HepG2 (cell line): ENCODE data around the gene PRIM2. TPM values are rescaled to one million over a fixed set of nuclear protein-coding genes. Genes with fewer than 3 reads are reported as not detected.

Experiments
- ATAC-seq: fragments of 200-7000 bp; cut with Tn5 transposase; 3 replicates; pipeline ENCODE4 v1.9.1; 2020; ENCODE audit warnings: mild to moderate bottlenecking, moderate library complexity
- BruUV-seq: library from RNA; stranded (reverse); fragments of 400-500 nt; replicated peaks from 2 replicates; lab custom pipeline; 2021; lab: Mats Ljungman, UMichigan
- CTCF ChIA-PET: fragments of 300-600 bp; formaldehyde crosslinking; extraction: SDS; loops from one replicate; lab custom pipeline; 2021; ENCODE audit warnings: low total read pairs, inconsistent platforms, low intra/inter-chr PET ratio; lab: Yijun Ruan, JAX
- POLR2A ChIA-PET: fragments of 350-600 bp; sonication (Branson Sonifier 250); formaldehyde crosslinking; loops from one replicate; lab custom pipeline; 2020; ENCODE audit warnings: antibody characterized with exemption, inconsistent platforms; lab: Yijun Ruan, JAX
- DNase-seq: peaks from one replicate; pipeline ENCODE4 v3.0.0-alpha.2; 2015; ENCODE audit warnings: low spot score
- FAIRE-seq: peaks from 3 replicates; lab custom pipeline; 2011; peaks lifted over from hg19 to GRCh38; lab: Jason Lieb, UNC
- H2AFZ ChIP-seq: one replicate; pipeline ENCODE4 v1.6.1; 2011; ENCODE audit warnings: low read length, inconsistent platforms
- H3K27ac ChIP-seq: fragments of 300-600 bp; 3 replicates; pipeline ENCODE4 v1.8.0; 2011; ENCODE audit warnings: mixed run types, mild to moderate bottlenecking, mixed read lengths, low read length, inconsistent platforms; ENCODE audit not compliant: insufficient read depth; ENCODE audit errors: extremely low read length
- H3K27me3 ChIP-seq, 2 experiments: fragments of 200-600 bp in 1 of 2; 2 replicates in 1 of 2; 3 replicates in 1 of 2; pipeline versions ENCODE4 v1.6.0 to v1.8.0; 2011; ENCODE audit warnings: low read length in 2 of 2, mild to moderate bottlenecking in 2 of 2, moderate library complexity in 2 of 2, inconsistent platforms in 1 of 2; ENCODE audit not compliant: insufficient read depth in 2 of 2, control insufficient read depth in 1 of 2
- H3K36me3 ChIP-seq, 2 experiments: fragments of 200-600 bp in 1 of 2; replicated peaks in 1 of 2; 2 replicates in 1 of 2; 3 replicates in 1 of 2; pipeline versions ENCODE4 v1.5.1 to v1.8.0; 2011; ENCODE audit warnings: low read length in 2 of 2, inconsistent platforms in 1 of 2; ENCODE audit not compliant: insufficient read depth in 2 of 2, control insufficient read depth in 1 of 2
- H3K4me1 ChIP-seq: 2 replicates; pipeline ENCODE4 v1.5.1; 2012; ENCODE audit warnings: low read length, inconsistent platforms; ENCODE audit not compliant: insufficient read depth
- H3K4me2 ChIP-seq: 2 replicates; pipeline ENCODE4 v1.6.0; 2011; ENCODE audit warnings: low read depth, low read length, inconsistent platforms
- H3K4me3 ChIP-seq, 3 experiments: fragments of 200-600 bp in 1 of 3; sonication (generic), shearing (Covaris generic) in 1 of 3; replicated peaks in 1 of 3; 2 replicates each; pipeline ENCODE4 v1.5.1; 2011 to 2016; ENCODE audit warnings: low read length in 3 of 3, inconsistent platforms in 2 of 3, low read depth in 2 of 3, mild to moderate bottlenecking in 2 of 3, control low read depth in 1 of 3, mixed read lengths in 1 of 3; ENCODE audit not compliant: insufficient read depth in 1 of 3
- H3K79me2 ChIP-seq: one replicate; pipeline ENCODE4 v1.6.1; 2011; ENCODE audit warnings: low read length, inconsistent platforms; ENCODE audit not compliant: insufficient read depth
- H3K9ac ChIP-seq: 2 replicates; pipeline ENCODE4 v1.6.0; 2011; ENCODE audit warnings: mild to moderate bottlenecking, low read depth, low read length, inconsistent platforms; ENCODE audit not compliant: insufficient read depth
- H3K9me3 ChIP-seq: 2 replicates; pipeline ENCODE4 v1.5.1; 2012; ENCODE audit warnings: mild to moderate bottlenecking, low read length
- H4K20me1 ChIP-seq: 2 replicates; pipeline ENCODE4 v1.6.0; 2011; ENCODE audit warnings: inconsistent platforms, mild to moderate bottlenecking, low read length, moderate library complexity; ENCODE audit not compliant: insufficient read depth
- BRD4 ChIP-seq: sonication (generic); formaldehyde crosslinking; IDR thresholded peaks from 2 replicates; pipeline ENCODE4 v1.4.0; 2020; ENCODE audit warnings: missing genetic modification reagents
- HNRNPK ChIP-seq: fragments of 200-400 bp; formaldehyde crosslinking; IDR thresholded peaks from 2 replicates; pipeline ENCODE4 v1.6.1; 2018; ENCODE audit warnings: low read length, low read depth, moderate library complexity, mild to moderate bottlenecking; ENCODE audit not compliant: poor library complexity, severe bottlenecking
- LCORL ChIP-seq, 2 experiments: fragments of 450-650 bp in 1 of 2; sonication (generic) in 1 of 2; formaldehyde crosslinking in 1 of 2; IDR thresholded peaks; 2 replicates each; pipeline versions ENCODE4 v1.5.0 to v1.6.1; 2017 to 2020; ENCODE audit warnings: antibody characterized with exemption in 1 of 2, missing genetic modification reagents in 1 of 2
- NR1H2 ChIP-seq: sonication (generic); formaldehyde crosslinking; IDR thresholded peaks from 2 replicates; pipeline ENCODE4 v1.8.1; 2022; ENCODE audit warnings: low read depth, missing genetic modification reagents, borderline replicate concordance
- POGZ ChIP-seq: sonication (generic); formaldehyde crosslinking; IDR thresholded peaks from 2 replicates; pipeline ENCODE4 v1.4.0; 2020; ENCODE audit warnings: mild to moderate bottlenecking, missing genetic modification reagents
- THAP11 ChIP-seq: IDR thresholded peaks from 2 replicates; pipeline ENCODE4 v1.6.1; 2016; ENCODE audit warnings: missing biosample characterization, missing genetic modification reagents
- ZNF234 ChIP-seq: sonication (generic); formaldehyde crosslinking; conservative IDR thresholded peaks from 2 replicates; pipeline ENCODE4 v1.5.1; 2020; ENCODE audit warnings: mild to moderate bottlenecking, missing genetic modification reagents
- ZNF281 ChIP-seq: sonication (generic); formaldehyde crosslinking; IDR thresholded peaks from 2 replicates; pipeline ENCODE4 v1.4.0; 2020; ENCODE audit warnings: missing genetic modification reagents, borderline replicate concordance
- ZNF430 ChIP-seq: sonication (generic); formaldehyde crosslinking; IDR thresholded peaks from 2 replicates; pipeline ENCODE4 v1.9.0; 2021; ENCODE audit warnings: mild to moderate bottlenecking, missing genetic modification reagents
- ZNF7 ChIP-seq: IDR thresholded peaks from 2 replicates; pipeline ENCODE4 v1.6.1; 2016; ENCODE audit warnings: missing biosample characterization, missing genetic modification reagents
- ZNF737 ChIP-seq: sonication (generic); formaldehyde crosslinking; IDR thresholded peaks from 2 replicates; pipeline ENCODE4 v1.5.0; 2020; ENCODE audit warnings: missing genetic modification reagents, mild to moderate bottlenecking, borderline replicate concordance
- ZNF784 ChIP-seq: sonication (generic); formaldehyde crosslinking; IDR thresholded peaks from 2 replicates; pipeline ENCODE4 v1.5.1; 2020; ENCODE audit warnings: missing genetic modification reagents, mild to moderate bottlenecking, borderline replicate concordance
- whole genome bisulfite sequencing: methylation state at CpG from one replicate; pipeline ENCODE4 v1.1.6; 2017; ENCODE audit warnings: low lambda C conversion rate; 5-methylcytosine and 5-hydroxymethylcytosine counted together
- in situ Hi-C: cut with HindIII; loops from 2 replicates; pipeline ENCODE4 v1.10.0; 2017; ENCODE audit warnings: low pct_unique_long_range_greater_than_20kb; ENCODE audit not compliant: extremely low pct_ligation_motif_present
- intact Hi-C: fragments of 100-400 bp; cut with micrococcal nuclease; formaldehyde crosslinking; loops from one replicate; pipeline ENCODE4 v1.10.0; 2022; ENCODE audit not compliant: unreplicated experiment
- polyA plus RNA-seq, 8 experiments: library from polyadenylated mRNA; depleted of rRNA in 3 of 8; stranded (reverse) in 7 of 8; unstranded in 1 of 8; fragments of >200 nt; fragmentation: Illumina TruSeq in 4 of 8; extraction: Trizol in 4 of 8; gene quantifications; 2 replicates each; pipeline versions ENCODE4 v1.2.1 to v1.2.3, GENCODE V29; 2011 to 2016; ENCODE audit warnings: low read depth in 4 of 8, missing spikeins in 1 of 8, mixed read lengths in 1 of 8; ENCODE audit not compliant: insufficient read depth in 1 of 8
- total RNA-seq, 5 experiments: library from RNA; depleted of rRNA; stranded (reverse); fragments of >200 nt; fragmentation: Illumina TruSeq; extraction: Trizol; gene quantifications; 2 replicates each; pipeline ENCODE4 v1.2.3, GENCODE V29; 2016; ENCODE audit warnings: low read depth in 1 of 5
- TF ChIP-seq, protein P1 (sequence below): sonication (generic); formaldehyde crosslinking; IDR thresholded peaks from 2 replicates; pipeline ENCODE4 v1.4.0; 2020; ENCODE audit warnings: missing genetic modification reagents; ENCODE audit errors: not compliant biosample characterization

PRIM2 gene
- total and polyA plus RNA-seq, 2 of the 13 experiments (the other 11 are each of a cell fraction or from before 2014, with no cell fraction given) = 8.0 to 52.7 TPM

DNA sequence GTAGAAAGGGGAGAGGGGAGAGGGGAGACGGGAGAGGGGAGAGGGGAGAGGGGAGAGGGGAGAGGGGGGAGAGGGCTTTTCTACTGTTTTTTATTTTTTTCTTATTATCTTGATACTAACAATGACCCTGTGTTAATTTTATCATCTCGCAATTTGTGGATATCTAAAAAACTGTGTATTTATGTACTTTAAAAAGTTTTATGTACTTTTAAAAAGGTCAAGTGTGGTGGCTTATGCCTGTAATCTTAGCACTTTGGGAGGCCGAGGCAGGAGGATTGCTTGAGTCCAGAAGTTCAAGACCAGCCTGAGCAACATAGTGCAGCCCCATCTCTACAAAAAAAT, 5.5 kb upstream of the PRIM2 start:
- Histone ChIP-seq H3K9ac (no peak overlapping the region), H3K27ac (no peak overlapping the region)
- no peak for FAIRE-seq
- no peak for TF ChIP-seq LCORL (IDR thresholded peaks at IDR 0.05)
- no peak for TF ChIP-seq LCORL (CRISPR knock-in tag; IDR thresholded peaks at IDR 0.05)
- peak; percentile 93 for TF ChIP-seq HNRNPK
- no peak for TF ChIP-seq POGZ (CRISPR knock-in tag)
- TF ChIP-seq, all 625 proteins: peak for 1
- DNase-seq = no peak
- Histone ChIP-seq H3K79me2 (no peaks in the 10 kb centered on the region), H3K4me1 (peaks cover 30% of the 10 kb centered on the region), H3K36me3 (no peaks in the 10 kb centered on the region), H2AFZ (no peak overlapping the region), H3K4me3 (no peak overlapping the region), H4K20me1 (no peaks in the 10 kb centered on the region), H3K27me3 (no peaks in the 10 kb centered on the region), H3K9me3 (no peaks in the 10 kb centered on the region), H3K4me2 (no peak overlapping the region)
- BruUV-seq = no TSS peak
- in situ Hi-C loops (loop anchor here (10.0 to 25.0 kb wide), 2 partner anchors 47 to 275 kb away; partner anchors contain the start of gene KIAA1586), intact Hi-C loops (loop anchor here (10.0 kb wide), 2 partner anchors 217 to 287 kb away; partner anchors contain the start of gene ZNF451)
- CTCF ChIA-PET = no interaction called here
- no peak for ATAC-seq
- WGBS = 40% methylated on average over 3 of the region's 3 CpGs
- POLR2A ChIA-PET = no interaction called here

DNA sequence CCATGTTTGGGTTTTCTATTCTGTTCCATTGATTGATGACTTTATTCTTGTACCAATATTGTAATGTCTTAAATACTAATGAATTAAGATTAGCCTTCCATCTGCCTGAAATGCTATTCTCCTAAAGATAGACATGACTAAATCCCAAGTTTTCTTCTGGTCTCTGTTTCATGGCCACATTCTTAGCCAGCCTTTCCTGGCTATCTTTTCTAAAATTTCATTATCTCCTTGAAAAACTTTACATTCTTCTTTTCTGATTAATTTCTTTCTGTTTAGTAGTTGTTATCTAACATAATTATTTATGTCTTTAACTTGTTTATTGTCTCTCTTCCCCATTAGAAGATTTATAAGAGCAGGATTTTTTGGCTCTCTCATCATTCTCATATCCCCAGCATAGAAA, 4.4 kb upstream of the PRIM2 start:
- no peak for DNase-seq
- no peak for ATAC-seq
- peaks cover 5% of the 10 kb centered on the region for H3K79me2 ChIP-seq
- no peaks in the 10 kb centered on the region for H3K36me3 ChIP-seq
- peaks cover 31% of the 10 kb centered on the region for H3K4me1 ChIP-seq
- H3K4me2 ChIP-seq = no peak overlapping the region
- FAIRE-seq = no peak
- H3K9me3 ChIP-seq = no peaks in the 10 kb centered on the region
- ChIA-PET POLR2A (no interaction called here), CTCF (no interaction called here)
- intact Hi-C loops = loop anchor here (10.0 kb wide), 2 partner anchors 218 to 288 kb away; partner anchors contain the start of gene ZNF451
- TF ChIP-seq ZNF234 (CRISPR knock-in tag) = no peak
- no peak for TF ChIP-seq THAP11 (CRISPR knock-in tag)
- TF ChIP-seq, protein P1, sequence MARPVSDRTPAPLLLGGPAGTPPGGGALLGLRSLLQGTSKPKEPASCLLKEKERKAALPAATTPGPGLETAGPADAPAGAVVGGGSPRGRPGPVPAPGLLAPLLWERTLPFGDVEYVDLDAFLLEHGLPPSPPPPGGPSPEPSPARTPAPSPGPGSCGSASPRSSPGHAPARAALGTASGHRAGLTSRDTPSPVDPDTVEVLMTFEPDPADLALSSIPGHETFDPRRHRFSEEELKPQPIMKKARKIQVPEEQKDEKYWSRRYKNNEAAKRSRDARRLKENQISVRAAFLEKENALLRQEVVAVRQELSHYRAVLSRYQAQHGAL (CRISPR knock-in tag) = no peak
- TF ChIP-seq ZNF430 (CRISPR knock-in tag) = no peak
- TF ChIP-seq ZNF737 (CRISPR knock-in tag) = no peak
- no peak for TF ChIP-seq ZNF281 (CRISPR knock-in tag)
- no peak for TF ChIP-seq BRD4
- TF ChIP-seq ZNF7 = no peak
- TF ChIP-seq NR1H2 (CRISPR knock-in tag) = no peak
- TF ChIP-seq ZNF784 = no peak
- no peak overlapping the region for H3K27ac ChIP-seq
- no peak overlapping the region for H3K4me3 ChIP-seq
- no peaks in the 10 kb centered on the region; a peak in 1 of 5 replicates for H3K27me3 ChIP-seq
- in situ Hi-C loops = loop anchor here (10.0 to 25.0 kb wide), 2 partner anchors 48 to 276 kb away; partner anchors contain the start of gene KIAA1586
- BruUV-seq = no TSS peak
- H4K20me1 ChIP-seq = no peaks in the 10 kb centered on the region
- no peak overlapping the region for H3K9ac ChIP-seq
- H2AFZ ChIP-seq = peak overlapping the region; percentile 1
